IMR-90 (cell line): ENCODE data around the gene C16orf87.

ENCODE experiments used
- BHLHE40 ChIP-seq: fragments of 150-350 bp; IDR thresholded peaks from 2 replicates; pipeline ENCODE4 v1.6.1; 2016; ENCODE audit warnings: mild to moderate bottlenecking, low read depth, low read length
- CHD1 ChIP-seq: IDR thresholded peaks from 2 replicates; pipeline ENCODE4 v1.6.1; 2012; ENCODE audit warnings: low read depth, low read length, improper control_type of control experiment
- CTCF ChIP-seq: conservative IDR thresholded peaks from 2 replicates; pipeline ENCODE4 v1.5.1; 2012; ENCODE audit warnings: mild to moderate bottlenecking, low read depth, low read length, improper control_type of control experiment
- MAFK ChIP-seq: IDR thresholded peaks from 2 replicates; pipeline ENCODE4 v1.6.1; 2012; ENCODE audit warnings: low read depth, low read length, improper control_type of control experiment
- MXI1 ChIP-seq: IDR thresholded peaks from 2 replicates; pipeline ENCODE4 v1.6.1; 2012; ENCODE audit warnings: low read depth, mild to moderate bottlenecking, low read length, moderate library complexity, borderline replicate concordance
- NFE2L2 ChIP-seq: fragments of 150-350 bp; IDR thresholded peaks from 2 replicates; pipeline ENCODE4 v1.6.1; 2016; ENCODE audit warnings: low read depth, mild to moderate bottlenecking, low read length
- POLR2A ChIP-seq: IDR thresholded peaks from 2 replicates; pipeline ENCODE4 v1.6.1; 2012; ENCODE audit warnings: mild to moderate bottlenecking, low read depth, low read length
- RAD21 ChIP-seq: IDR thresholded peaks from 2 replicates; pipeline ENCODE4 v1.6.1; 2012; ENCODE audit warnings: low read length, improper control_type of control experiment
- RFX5 ChIP-seq: IDR thresholded peaks from 2 replicates; pipeline ENCODE4 v1.8.0; 2012; ENCODE audit warnings: low read depth, mild to moderate bottlenecking, low read length, moderate library complexity
- SMC3 ChIP-seq: fragments of 150-350 bp; IDR thresholded peaks from 2 replicates; pipeline ENCODE4 v1.6.1; 2016; ENCODE audit warnings: low read depth, mild to moderate bottlenecking, antibody characterized with exemption, low read length, moderate library complexity
- USF2 ChIP-seq: fragments of 150-350 bp; IDR thresholded peaks from 2 replicates; pipeline ENCODE4 v1.6.1; 2017; ENCODE audit warnings: mild to moderate bottlenecking, antibody characterized with exemption, low read length, low read depth

GRCh38 chr16:46789499-46790414 lies 41.2 kb downstream of the C16orf87 start:
- TF ChIP-seq CTCF (no peak), SMC3 (no peak), USF2 (no peak), RFX5 (no peak), POLR2A (0 out of 2 replicates have a peak, but pooled peaks have one; percentile 37), NFE2L2 (no peak), MXI1 (no peak; the same call in 1 of the 2 replicates), RAD21 (no peak), CHD1 (no peak), MAFK (no peak), BHLHE40 (no peak)
